Measurements from ENCODE around the gene EPDR1.

GRCh38 chr7:37960483-37960882 is 40.0 kb downstream of the EPDR1 start:
- TF ChIP-seq, protein P1, sequence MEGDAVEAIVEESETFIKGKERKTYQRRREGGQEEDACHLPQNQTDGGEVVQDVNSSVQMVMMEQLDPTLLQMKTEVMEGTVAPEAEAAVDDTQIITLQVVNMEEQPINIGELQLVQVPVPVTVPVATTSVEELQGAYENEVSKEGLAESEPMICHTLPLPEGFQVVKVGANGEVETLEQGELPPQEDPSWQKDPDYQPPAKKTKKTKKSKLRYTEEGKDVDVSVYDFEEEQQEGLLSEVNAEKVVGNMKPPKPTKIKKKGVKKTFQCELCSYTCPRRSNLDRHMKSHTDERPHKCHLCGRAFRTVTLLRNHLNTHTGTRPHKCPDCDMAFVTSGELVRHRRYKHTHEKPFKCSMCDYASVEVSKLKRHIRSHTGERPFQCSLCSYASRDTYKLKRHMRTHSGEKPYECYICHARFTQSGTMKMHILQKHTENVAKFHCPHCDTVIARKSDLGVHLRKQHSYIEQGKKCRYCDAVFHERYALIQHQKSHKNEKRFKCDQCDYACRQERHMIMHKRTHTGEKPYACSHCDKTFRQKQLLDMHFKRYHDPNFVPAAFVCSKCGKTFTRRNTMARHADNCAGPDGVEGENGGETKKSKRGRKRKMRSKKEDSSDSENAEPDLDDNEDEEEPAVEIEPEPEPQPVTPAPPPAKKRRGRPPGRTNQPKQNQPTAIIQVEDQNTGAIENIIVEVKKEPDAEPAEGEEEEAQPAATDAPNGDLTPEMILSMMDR (IDR thresholded peaks at IDR 0.05) = no peak
- TF ChIP-seq POLR2A (IDR thresholded peaks at IDR 0.05) (no peak), POLR2AphosphoS5 (IDR thresholded peaks at IDR 0.05) (no peak)
